Measurements from ENCODE around the gene VDAC2. TPM values are rescaled to one million over a fixed set of nuclear protein-coding genes. Genes with fewer than 3 reads are reported as not detected.
A peak's percentile ranks its signal among the peaks of the same experiment; 100 is the strongest.
"Not testable (repeated sequence)": the region's sequence is repeated elsewhere in the genome, so short reads cannot be mapped to it uniquely, and the experiment has no call there.

The VDAC2 gene
- total RNA-seq, 4 donors from 2014 or later: 57.6 to 119 (median 76.5) TPM

- intact Hi-C loops (cut with DNase I; ENCODE audit: low total_unique reads): no loop called here
- Histone ChIP-seq H3K36me3 (no peaks in the 10 kb centered on the region), H3K4me1 (no peaks in the 10 kb centered on the region), H3K4me3 (no peak overlapping the region), H3K27ac (peak overlapping the region; percentile 36 to 54), H3K27me3 (no peaks in the 10 kb centered on the region), H3K9me3 (no peaks in the 10 kb centered on the region)
- no peak for DNase-seq
- no peak for TF ChIP-seq POLR2A (IDR thresholded peaks at IDR 0.05)
- no peak for TF ChIP-seq CTCF (IDR thresholded peaks at IDR 0.05)
Measured at GRCh38 chr10:75181073-75181472, 29.5 kb upstream of the VDAC2 start.

- H3K27ac ChIP-seq: no peak overlapping the region
- no peaks in the 10 kb centered on the region for H3K4me1 ChIP-seq
- intact Hi-C loops (cut with DNase I; ENCODE audit: low total_unique reads): no loop called here
- H3K9me3 ChIP-seq: no peaks in the 10 kb centered on the region
- H3K4me3 ChIP-seq: no peak overlapping the region
- H3K27me3 ChIP-seq: no peaks in the 10 kb centered on the region
- no peak for DNase-seq
- no peak for TF ChIP-seq CTCF (IDR thresholded peaks at IDR 0.05)
- TF ChIP-seq POLR2A (IDR thresholded peaks at IDR 0.05): no peak
- H3K36me3 ChIP-seq: no peaks in the 10 kb centered on the region
Measured at GRCh38 chr10:75186310-75186709, 24.3 kb upstream of the VDAC2 start.

GRCh38 chr10:75187961-75188426 lies 22.6 kb upstream of the VDAC2 start:
- Histone ChIP-seq H3K9me3 (no peaks in the 10 kb centered on the region), H3K27ac (no peak overlapping the region), H3K4me3 (no peak overlapping the region), H3K36me3 (no peaks in the 10 kb centered on the region), H3K27me3 (no peaks in the 10 kb centered on the region), H3K4me1 (no peaks in the 10 kb centered on the region)
- peak; percentile 34 to 41 for DNase-seq
- TF ChIP-seq POLR2A (IDR thresholded peaks at IDR 0.05) (no peak), CTCF (IDR thresholded peaks at IDR 0.05) (peak; percentile 41 to 63 (median 54))
- intact Hi-C loops (cut with DNase I; ENCODE audit: low total_unique reads): no loop called here

- H3K27ac ChIP-seq; H3K36me3 ChIP-seq; H3K4me3 ChIP-seq; H3K4me1 ChIP-seq; H3K9me3 ChIP-seq; DNase-seq; intact Hi-C loops (cut with DNase I; ENCODE audit: low total_unique reads); H3K27me3 ChIP-seq: not testable (repeated sequence)
Measured at GRCh38 chr10:75188522-75188921, 22.1 kb upstream of the VDAC2 start.

GRCh38 chr10:75189266-75190096 lies 21.1 kb upstream of the VDAC2 start:
- no peaks in the 10 kb centered on the region for H3K4me1 ChIP-seq
- no peak for TF ChIP-seq POLR2A (IDR thresholded peaks at IDR 0.05)
- TF ChIP-seq CTCF (IDR thresholded peaks at IDR 0.05): no peak
- H3K9me3 ChIP-seq: no peaks in the 10 kb centered on the region
- intact Hi-C loops (cut with DNase I; ENCODE audit: low total_unique reads): no loop called here
- no peak for DNase-seq
- H3K4me3 ChIP-seq: no peak overlapping the region
- no peaks in the 10 kb centered on the region for H3K36me3 ChIP-seq
- no peak overlapping the region for H3K27ac ChIP-seq
- no peaks in the 10 kb centered on the region for H3K27me3 ChIP-seq
